Upper lobe of left lung (tissue), 4 donors: ENCODE results near the gene GLOD4.

ENCODE experiments used
- POLR2A ChIP-seq, 4 donors: fragments of 450-650 bp; IDR thresholded peaks; one replicate each; pipeline ENCODE4 v1.5.1; 2016 to 2017; ENCODE audit warnings: antibody characterized with exemption in 4 of 4, mild to moderate bottlenecking in 2 of 4
- POLR2AphosphoS5 ChIP-seq, 2 donors: sonication (generic); formaldehyde crosslinking; IDR thresholded peaks; one replicate each; pipeline ENCODE4 v1.5.1; 2017; ENCODE audit warnings: antibody characterized with exemption in 2 of 2
- TF ChIP-seq, protein P1 (sequence below), 6 experiments: fragments of 450-650 bp in 4 of 6; fragments of 200-600 bp in 2 of 6; sonication (generic) in 2 of 6; IDR thresholded peaks; one replicate each; pipeline ENCODE4 v1.5.1; 2016 to 2019; ENCODE audit warnings: antibody characterized with exemption in 6 of 6

DNA sequence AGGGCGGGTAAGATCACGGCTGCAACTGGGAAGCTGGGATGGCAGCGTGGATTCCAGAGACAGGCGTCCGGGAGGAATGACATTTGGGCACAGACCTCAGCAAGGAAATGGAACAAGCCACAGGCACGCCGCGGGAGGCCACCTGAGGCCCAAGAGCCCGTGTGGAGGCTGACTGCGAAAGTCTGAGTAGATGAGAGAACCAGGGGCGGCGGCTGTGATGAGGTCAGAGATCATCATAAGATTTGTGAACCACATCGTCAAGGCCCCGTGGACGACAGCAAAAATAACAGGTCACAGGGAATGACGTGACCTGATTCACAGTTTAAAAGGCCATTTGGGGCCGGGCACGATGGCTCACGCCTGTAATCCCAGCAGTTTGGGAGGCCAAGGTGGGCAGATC, 48.3 kb upstream of the GLOD4 start:
- no peak for TF ChIP-seq POLR2A (IDR thresholded peaks at IDR 0.05)
- TF ChIP-seq, protein P1, sequence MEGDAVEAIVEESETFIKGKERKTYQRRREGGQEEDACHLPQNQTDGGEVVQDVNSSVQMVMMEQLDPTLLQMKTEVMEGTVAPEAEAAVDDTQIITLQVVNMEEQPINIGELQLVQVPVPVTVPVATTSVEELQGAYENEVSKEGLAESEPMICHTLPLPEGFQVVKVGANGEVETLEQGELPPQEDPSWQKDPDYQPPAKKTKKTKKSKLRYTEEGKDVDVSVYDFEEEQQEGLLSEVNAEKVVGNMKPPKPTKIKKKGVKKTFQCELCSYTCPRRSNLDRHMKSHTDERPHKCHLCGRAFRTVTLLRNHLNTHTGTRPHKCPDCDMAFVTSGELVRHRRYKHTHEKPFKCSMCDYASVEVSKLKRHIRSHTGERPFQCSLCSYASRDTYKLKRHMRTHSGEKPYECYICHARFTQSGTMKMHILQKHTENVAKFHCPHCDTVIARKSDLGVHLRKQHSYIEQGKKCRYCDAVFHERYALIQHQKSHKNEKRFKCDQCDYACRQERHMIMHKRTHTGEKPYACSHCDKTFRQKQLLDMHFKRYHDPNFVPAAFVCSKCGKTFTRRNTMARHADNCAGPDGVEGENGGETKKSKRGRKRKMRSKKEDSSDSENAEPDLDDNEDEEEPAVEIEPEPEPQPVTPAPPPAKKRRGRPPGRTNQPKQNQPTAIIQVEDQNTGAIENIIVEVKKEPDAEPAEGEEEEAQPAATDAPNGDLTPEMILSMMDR (IDR thresholded peaks at IDR 0.05) = no peak
- TF ChIP-seq POLR2AphosphoS5 (IDR thresholded peaks at IDR 0.05) = no peak
